Spinal cord (tissue), 10 donors: ENCODE data around the gene CCDC91. TPM values are rescaled to one million over a fixed set of nuclear protein-coding genes. Genes with fewer than 3 reads are reported as not detected.

Experiments
- DNase-seq, 6 donors: peaks; one replicate each; pipeline versions ENCODE4 v3.0.0 to v3.0.0-alpha.2; 2013 to 2015; ENCODE audit warnings: low spot score in 6 of 6, low read depth in 4 of 6
- H3K27ac ChIP-seq: one replicate; pipeline ENCODE4 v1.5.1; 2013; ENCODE audit warnings: low read depth, low read length, control low read depth
- H3K27me3 ChIP-seq: one replicate; pipeline ENCODE4 v1.6.1; 2013; ENCODE audit warnings: low read length; ENCODE audit not compliant: control insufficient read depth, insufficient read depth
- H3K36me3 ChIP-seq: one replicate; pipeline ENCODE4 v1.6.1; 2013; ENCODE audit warnings: low read length; ENCODE audit not compliant: control insufficient read depth, insufficient read depth
- H3K4me1 ChIP-seq: one replicate; pipeline ENCODE4 v1.6.1; 2013; ENCODE audit warnings: low read length; ENCODE audit not compliant: control insufficient read depth, insufficient read depth
- H3K4me3 ChIP-seq: one replicate; pipeline ENCODE4 v1.5.1; 2013; ENCODE audit warnings: low read depth, low read length, control low read depth
- H3K9me3 ChIP-seq: one replicate; pipeline ENCODE4 v1.6.1; 2013; ENCODE audit warnings: low read length; ENCODE audit not compliant: control insufficient read depth, insufficient read depth
- WGBS: methylation state at CpG from one replicate; pipeline ENCODE4 v1.1.5; 2013; ENCODE audit warnings: missing lambda C conversion rate; ENCODE audit not compliant: insufficient coverage; 5-methylcytosine and 5-hydroxymethylcytosine counted together
- polyA plus RNA-seq, 2 donors: library from polyadenylated mRNA; unstranded; fragments of 120-200 nt; gene quantifications; one replicate each; pipeline ENCODE4 v1.2.1, GENCODE V29; 2013; ENCODE audit not compliant: insufficient read length in 2 of 2
- small RNA-seq: library from RNA; depleted of rRNA; stranded (forward); fragments of <200 nt; gene quantifications from one replicate; pipeline ENCODE3, GENCODE V24; 2014; ENCODE audit warnings: low replicate concordance
- total RNA-seq, 2 donors: library from RNA; depleted of rRNA in 1 of 2; stranded (reverse); fragments of 120-200 nt in 1 of 2; fragments of >200 nt in 1 of 2; gene quantifications; one replicate each; pipeline versions ENCODE4 v1.2.3 to v1.2.4, GENCODE V29; 2013 to 2014
- donor health status: healthy.

Gene CCDC91
- total and polyA plus RNA-seq, 4 donors, result 29.8 to 64.9 (median 46.6) TPM

DNA sequence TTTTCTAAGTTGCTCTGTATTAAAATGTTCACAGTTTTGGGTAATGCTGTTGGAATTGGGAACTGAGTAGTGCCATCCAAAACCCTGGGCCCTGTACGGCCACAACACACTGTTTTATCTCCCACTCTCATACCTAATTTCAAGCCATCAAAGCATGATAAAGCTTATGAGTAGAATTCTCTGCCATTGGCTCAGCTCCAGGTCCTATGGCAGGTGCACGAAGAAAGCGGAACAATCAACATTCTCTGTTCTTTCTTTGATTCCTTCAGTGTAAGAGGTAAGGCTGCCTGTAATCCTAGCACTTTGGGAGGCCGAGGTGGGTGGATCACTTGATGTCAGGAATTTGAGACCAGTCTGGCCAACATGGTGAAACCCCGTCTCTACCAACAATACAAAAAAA, 394.9 kb downstream of the CCDC91 start:
- Histone ChIP-seq H3K27me3 (no peaks in the 10 kb centered on the region), H3K9me3 (no peaks in the 10 kb centered on the region), H3K4me1 (no peaks in the 10 kb centered on the region), H3K36me3 (no peaks in the 10 kb centered on the region), H3K27ac (no peak overlapping the region), H3K4me3 (no peak overlapping the region)
- 92% methylated on average over 2 of the region's 5 CpGs for WGBS
- no peak for DNase-seq

GRCh38 chr12:28586481-28586880, 396.2 kb downstream of the CCDC91 start:
- H3K4me3 ChIP-seq, result no peak overlapping the region
- H3K36me3 ChIP-seq, result no peaks in the 10 kb centered on the region
- no peaks in the 10 kb centered on the region for H3K9me3 ChIP-seq
- H3K4me1 ChIP-seq, result no peaks in the 10 kb centered on the region
- H3K27me3 ChIP-seq, result no peaks in the 10 kb centered on the region
- WGBS, result 86% methylated on average over 2 of the region's 3 CpGs
- no peak for DNase-seq
- no peak overlapping the region for H3K27ac ChIP-seq

- 60% methylated on average over 1 of the region's 1 CpG for WGBS
- Histone ChIP-seq H3K27me3 (no peaks in the 10 kb centered on the region), H3K9me3 (peaks cover 6% of the 10 kb centered on the region), H3K27ac (no peak overlapping the region), H3K36me3 (no peaks in the 10 kb centered on the region), H3K4me3 (no peak overlapping the region), H3K4me1 (no peaks in the 10 kb centered on the region)
- DNase-seq, result no peak
These were observed 401.6 kb downstream of the CCDC91 start for GRCh38 chr12:28591831-28592230.

Small RNA genes lying within 50 kb of the gene (small RNA-seq; reads per million reads assigned to genes)
- 0.30 reads per million, percentile 28 among the genes with 10 or more reads in this experiment for gene RNA5SP355
- gene RNU4-54P, result not detected

Other genes starting within 250 kb of the CCDC91 start
- 1 to 10 TPM; 7.7 to 8.2 TPM for gene PTHLH, start 217.7 kb upstream of the CCDC91 start, total RNA-seq
- 1 to 10 TPM; 4.3 to 4.4 TPM for gene PTHLH, start 217.7 kb upstream of the CCDC91 start, polyA plus RNA-seq